ENCODE data around the gene KLHL20.
A peak's percentile ranks its signal among the peaks of the same experiment; 100 is the strongest.
"Not testable (repeated sequence)": the region's sequence is repeated elsewhere in the genome, so short reads cannot be mapped to it uniquely, and the experiment has no call there.

KLHL20 gene

DNA sequence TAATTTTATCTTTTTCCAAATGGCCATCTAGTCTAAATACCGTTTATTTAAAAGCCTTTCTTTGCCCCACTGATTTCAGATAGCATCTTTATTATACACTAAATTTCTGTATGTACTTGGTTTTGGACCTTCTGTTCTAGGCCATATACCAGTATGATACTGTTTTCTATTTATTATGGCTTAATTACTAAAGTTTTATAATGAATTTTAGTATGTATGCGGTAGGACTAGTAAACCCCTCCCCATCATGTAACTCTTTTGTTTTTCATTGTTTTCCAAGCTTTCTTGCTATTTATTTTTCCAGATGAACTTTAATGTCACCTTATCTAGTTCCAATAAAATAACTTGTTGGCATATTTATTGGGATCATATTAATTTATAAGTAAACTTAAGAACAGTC is 29.9 kb downstream of the KLHL20 start:
- no peak for DNase-seq (ENCODE audit: low read depth in 2 of 3, low spot score in 1 of 3)

DNA sequence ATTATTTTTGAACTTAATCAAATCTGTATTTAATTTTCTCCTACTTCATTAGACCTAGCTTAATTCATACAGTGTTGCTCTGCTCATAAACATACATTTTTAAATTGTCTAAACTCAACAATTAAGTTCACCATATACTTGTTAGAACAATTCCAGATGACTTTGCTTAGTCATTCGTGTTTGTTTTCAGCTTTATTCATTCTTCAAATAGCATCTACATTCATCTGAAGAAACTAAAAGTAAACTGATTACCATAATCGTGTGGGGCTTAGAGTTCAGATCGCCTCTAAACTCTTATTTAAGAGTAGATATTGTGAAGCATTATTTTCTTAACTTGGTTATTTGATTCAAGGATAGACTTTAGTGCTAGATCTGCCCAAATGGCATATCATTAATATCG is 34.4 kb downstream of the KLHL20 start:
- DNase-seq (ENCODE audit: low read depth in 2 of 3, low spot score in 1 of 3) = no peak

DNA sequence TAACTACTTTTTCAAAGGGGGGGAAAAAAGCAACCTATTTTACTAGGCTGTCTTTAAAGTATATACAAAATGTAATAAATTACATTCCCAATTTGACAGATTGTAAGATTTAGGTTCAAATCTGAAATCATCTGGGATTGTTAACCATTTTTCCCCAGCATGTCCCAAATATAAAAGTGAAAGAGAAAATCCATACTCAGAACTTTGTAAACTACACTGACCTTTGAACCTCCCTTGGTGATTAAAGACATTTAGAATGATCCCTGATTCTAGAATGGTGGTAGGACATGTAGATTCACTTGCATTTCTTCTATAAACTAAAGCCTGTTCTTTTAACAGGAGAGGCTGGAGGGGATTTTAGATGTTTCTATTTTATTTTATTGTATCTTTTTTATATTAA is 39.0 kb downstream of the KLHL20 start:
- DNase-seq (ENCODE audit: low read depth in 2 of 3, low spot score in 1 of 3) = no peak

DNA sequence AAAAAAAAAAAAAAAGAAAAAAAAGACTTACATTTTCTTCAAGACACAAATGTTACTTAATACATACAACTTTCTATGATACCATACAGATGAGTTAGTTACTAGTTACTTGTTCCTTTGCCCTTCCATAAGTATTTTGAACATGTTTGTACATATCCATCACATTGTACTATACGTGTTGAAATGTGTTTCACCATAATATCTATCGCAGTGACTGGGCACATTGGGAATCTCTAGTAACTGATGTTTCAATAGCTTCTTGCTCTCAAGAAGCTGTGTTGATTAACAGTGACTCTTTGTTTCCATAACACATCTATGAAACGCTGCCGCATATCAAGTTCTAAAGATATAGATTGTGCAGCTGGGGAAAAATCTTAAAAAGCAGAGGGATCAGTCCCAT is 42.9 kb downstream of the KLHL20 start:
- no peak for DNase-seq (ENCODE audit: low read depth in 2 of 3, low spot score in 1 of 3)

DNA sequence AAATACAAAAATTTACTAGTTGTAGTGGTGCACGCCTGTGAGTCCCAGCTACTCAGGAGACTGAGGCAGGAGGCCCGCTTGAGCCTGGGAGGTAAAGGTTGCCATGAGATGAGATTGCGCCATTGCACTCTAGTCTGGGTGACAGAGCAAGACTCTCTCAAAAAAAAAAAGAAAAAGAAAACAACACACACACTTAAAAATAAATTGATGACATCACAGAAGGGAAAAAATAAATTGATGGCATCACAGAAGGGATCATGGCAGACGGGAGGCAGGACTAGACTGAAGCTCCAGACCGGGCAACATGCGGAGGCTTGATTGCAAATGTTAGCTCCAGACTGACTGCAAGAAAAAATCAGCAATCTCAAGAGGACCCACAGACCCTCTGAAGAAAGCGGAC is 43.3 kb downstream of the KLHL20 start:
- DNase-seq (ENCODE audit: low read depth in 2 of 3, low spot score in 1 of 3) = no peak

DNA sequence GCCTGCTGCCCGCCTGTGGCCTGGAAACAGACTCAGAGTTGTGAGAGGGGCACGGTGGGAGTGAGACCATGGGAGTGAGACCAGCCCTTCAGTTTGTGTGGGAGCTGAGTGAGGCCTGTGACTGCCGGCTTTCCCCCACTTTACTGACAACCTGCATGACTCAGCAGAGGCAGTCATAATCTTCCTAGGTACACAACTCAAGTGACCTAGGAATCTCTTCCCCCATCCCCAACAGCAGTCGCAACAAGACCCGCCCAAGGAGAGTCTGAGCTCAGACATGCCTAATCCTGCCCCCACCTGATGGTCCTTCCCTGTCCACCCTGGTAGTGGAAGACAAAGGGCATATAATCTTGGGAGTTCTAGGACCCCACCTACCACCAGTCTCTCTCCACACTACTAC is 44.2 kb downstream of the KLHL20 start:
- no peak for DNase-seq (ENCODE audit: low read depth in 2 of 3, low spot score in 1 of 3)

DNA sequence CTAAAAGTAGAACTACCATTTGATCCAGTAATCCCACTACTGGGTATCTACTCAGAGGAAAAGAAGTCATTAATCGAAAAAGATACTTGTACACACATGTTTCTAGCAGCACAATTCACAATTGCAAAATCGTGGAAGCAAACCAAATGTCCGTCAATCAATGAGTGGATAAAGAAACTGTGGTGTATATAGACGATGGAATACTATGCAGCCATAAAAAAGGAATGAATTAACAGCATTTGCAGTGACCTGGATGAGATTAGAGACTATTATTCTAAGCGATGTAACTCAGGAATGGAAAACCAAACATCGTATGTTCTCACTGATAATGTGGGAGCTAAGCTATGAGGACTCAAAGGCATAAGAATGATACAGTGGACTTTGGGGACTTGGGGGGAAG is 49.5 kb downstream of the KLHL20 start:
- not testable (repeated sequence) for DNase-seq (ENCODE audit: low read depth in 2 of 3, low spot score in 1 of 3)

DNA sequence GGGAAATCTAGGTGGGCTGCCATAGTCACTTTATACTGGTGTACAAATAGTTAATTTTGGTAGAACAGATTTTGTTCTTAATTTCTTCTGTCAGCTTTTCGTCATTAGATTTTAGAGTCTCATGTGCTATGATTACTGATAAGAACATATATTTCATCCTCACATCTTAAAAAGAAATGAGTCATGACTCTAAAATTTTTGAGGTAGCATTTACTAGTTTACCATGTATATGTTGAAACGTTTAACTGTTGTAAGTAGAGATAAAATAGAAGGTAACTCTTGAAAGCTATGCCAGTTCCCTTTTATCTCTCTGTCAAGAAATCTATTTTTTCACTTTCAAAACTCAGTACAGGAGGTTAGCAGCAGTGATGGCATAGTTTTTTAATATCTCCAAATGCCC is 53.4 kb downstream of the KLHL20 start:
- DNase-seq (ENCODE audit: low read depth in 2 of 3, low spot score in 1 of 3) = no peak

DNA sequence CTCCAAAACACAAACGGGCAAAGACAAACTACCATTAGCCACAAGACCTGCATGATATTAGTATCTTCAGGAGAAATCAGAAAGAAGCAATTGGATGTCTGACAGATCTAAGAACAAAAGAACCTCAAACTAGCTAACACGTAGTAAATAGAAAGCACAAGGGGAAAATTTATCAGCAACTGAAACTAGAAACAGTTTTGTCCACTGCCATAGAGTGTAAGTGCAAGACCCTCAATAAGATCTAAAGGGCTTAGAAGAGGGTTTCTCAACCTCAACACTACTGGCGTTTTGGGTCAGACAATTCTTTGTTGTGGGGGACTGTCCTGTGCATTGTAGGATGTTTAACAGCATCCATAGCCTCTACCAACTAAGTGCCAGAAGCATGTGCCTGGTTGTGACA is 54.0 kb downstream of the KLHL20 start:
- DNase-seq (ENCODE audit: low read depth in 2 of 3, low spot score in 1 of 3) = no peak

DNA sequence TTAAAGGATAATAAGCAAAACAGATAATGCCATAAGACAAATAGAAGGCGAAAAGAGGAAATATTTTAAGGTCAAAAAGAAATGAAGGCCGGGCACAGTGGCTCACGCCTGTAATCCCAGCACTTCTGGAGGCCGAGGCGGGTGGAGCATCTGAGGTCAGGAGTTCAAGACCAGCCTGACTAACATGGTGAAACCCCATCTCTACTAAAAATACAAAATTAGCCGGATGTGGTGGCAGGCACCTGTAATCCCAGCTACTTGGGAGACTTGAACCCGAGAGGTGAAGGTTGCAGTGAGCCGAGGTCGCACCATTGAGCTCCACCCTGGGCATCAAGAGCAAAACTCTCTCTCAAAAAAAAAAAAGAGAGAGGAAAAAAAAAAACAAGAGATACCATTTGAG is 55.5 kb downstream of the KLHL20 start:
- not testable (repeated sequence) for DNase-seq (ENCODE audit: low read depth in 2 of 3, low spot score in 1 of 3)

DNA sequence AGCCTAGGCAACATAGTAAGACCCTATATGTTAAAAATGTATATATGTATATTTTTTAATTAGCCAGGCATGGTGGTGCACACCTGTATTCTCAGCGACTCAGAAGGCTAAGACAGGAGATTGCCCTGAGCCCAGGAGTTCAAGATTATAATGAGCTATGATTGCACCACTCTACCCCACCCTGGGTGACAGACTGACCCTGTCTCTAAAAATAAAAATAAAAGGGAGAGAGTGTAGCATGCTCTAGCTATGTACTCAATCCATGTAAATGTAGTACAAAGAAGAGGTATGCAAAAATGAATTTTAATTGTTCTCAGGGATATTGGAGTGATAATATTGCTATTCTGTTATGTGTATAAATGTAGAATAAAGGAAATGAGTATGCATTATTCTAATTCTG is 56.8 kb downstream of the KLHL20 start:
- no peak for DNase-seq (ENCODE audit: low read depth in 2 of 3, low spot score in 1 of 3)

DNA sequence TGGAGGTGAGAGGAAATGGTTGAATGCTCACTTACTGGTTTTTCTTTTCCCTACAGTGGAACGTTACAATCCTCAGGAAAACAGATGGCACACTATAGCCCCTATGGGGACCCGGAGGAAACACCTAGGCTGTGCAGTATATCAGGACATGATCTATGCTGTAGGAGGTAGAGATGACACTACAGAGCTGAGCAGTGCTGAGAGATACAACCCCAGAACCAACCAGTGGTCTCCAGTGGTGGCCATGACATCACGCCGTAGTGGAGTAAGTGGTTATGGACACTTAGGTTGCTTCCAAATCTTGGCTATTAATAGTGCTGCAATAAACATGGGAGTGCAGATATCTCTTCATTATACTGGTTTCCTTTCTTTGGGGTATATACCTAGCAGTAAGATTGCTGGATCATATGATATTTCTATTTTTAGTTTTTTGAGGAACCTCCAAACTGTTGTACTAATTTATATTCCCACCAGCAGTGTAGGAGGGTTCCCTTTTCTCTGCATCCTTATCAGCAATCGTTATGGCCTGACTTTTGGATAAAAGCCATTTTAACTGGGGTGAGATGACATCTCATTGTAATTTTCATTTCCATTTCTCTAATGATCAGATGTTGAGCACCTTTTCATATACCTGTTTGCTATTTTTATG is 60.9 kb downstream of the KLHL20 start:
- no peak for DNase-seq (ENCODE audit: low read depth in 2 of 3, low spot score in 1 of 3)

DNA sequence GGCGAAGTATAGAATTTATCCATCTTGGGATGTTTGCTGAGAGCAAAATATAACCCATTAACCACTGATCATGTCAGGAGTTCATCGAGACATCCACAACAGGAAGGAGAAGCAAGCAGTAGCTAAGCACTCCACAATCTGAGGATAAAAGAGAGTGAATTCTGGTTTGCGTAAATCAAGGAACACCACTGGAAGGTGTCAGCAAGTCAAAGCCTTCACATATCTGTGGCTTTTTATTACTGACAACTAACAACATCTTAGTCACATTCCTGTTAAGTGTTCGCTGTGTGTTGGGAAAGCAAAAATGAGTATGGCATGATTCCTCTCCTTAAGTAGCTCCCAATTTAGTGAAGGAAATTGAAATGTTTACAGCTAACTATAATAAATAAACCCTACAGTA is 65.2 kb downstream of the KLHL20 start:
- no peak for DNase-seq (ENCODE audit: low read depth in 2 of 3, low spot score in 1 of 3)

DNA sequence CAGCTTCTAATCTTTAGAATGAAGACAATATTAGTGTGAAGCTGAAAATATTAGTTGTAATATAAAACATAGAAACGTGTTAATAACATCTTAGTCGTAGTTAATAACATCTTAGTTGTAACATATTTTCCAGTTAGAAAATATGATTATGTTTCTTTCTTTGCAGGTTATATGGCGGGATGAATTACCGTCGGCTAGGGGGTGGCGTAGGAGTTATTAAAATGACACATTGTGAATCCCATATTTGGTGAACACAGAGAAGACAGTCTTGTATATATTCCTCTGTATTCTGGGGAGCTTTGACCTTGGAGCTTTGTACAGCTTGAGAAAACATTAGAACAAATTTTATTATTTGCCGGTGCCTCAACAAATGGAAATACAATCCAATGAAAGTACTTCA is 70.2 kb downstream of the KLHL20 start:
- DNase-seq (ENCODE audit: low read depth in 2 of 3, low spot score in 1 of 3) = no peak

DNA sequence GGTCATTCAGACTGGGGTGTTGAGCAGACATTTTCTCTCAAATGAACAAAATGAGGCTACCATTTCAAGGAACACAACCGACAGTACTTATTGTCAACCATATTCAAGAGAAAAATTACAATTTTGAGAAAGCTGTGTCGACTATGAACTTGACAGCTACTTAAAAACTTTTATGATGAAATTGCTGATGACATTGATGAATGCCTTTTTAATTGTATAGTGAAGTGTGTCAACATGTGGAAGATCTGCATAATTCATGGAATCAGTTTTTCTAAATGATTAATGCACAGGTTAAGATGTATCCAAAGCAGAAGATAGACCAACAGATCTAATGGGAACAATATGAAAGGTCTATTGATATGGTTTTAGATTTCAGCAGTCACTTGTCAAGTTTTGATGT is 75.1 kb downstream of the KLHL20 start:
- no peak for DNase-seq (ENCODE audit: low read depth in 2 of 3, low spot score in 1 of 3)

DNA sequence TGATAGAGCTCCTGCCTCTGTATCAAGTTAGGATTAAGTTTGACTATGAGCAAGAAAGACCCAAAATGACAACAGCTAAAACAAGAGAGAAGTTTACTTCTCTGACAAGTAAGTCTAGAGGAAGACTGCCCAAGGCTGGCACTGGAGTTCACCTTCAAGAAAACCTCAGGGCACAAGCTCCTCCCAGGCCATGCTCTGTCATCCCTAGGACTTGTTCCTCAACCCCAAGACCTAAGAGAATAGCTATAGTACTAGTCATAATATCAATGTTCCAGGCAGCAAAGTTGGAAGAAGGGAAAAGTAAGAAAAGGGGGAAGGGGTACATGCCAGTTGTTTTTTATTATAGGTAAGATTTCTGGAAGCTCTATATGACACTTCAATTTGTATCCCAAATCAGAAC is 83.3 kb downstream of the KLHL20 start:
- no peak for DNase-seq (ENCODE audit: low read depth in 2 of 3, low spot score in 1 of 3)

DNA sequence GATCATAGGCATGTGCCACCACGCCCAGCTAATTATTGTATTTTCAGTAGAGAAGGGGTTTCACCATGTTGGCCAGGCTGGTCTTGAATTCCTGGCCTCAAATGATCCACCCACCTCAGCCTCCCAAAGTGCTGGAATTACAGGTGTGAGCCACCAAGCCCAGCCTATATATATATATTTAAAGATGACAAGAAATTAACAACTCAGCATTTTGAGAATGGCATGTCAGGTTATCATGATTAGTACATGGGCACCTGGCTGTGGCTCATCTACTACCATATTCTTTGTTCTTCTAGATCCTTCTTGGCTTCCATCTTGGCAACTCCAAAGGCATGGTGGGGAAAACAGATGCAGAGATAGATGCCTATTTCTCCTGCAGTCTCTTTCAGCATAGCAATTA is 85.2 kb downstream of the KLHL20 start:
- DNase-seq (ENCODE audit: low read depth in 2 of 3, low spot score in 1 of 3) = not testable (repeated sequence)

DNA sequence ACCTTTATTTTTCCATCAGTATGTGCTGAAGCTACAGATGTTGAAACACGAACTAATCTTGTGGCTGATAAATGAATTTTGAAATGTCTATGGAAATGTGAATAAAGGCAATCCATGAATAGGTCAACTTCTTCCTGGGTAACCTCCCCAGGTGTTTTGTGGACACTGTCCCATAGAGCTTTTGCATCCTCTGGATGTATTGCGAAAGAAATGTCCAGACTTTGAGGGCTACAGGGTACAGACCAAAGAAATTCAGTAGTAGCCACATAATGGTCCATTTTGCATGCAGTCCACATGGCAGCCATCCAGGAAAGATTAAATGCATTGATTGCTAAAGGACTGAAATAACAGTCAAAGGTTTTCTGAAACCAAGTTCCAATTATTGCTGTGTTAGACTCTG is 88.2 kb downstream of the KLHL20 start:
- DNase-seq (ENCODE audit: low read depth in 2 of 3, low spot score in 1 of 3) = no peak

DNA sequence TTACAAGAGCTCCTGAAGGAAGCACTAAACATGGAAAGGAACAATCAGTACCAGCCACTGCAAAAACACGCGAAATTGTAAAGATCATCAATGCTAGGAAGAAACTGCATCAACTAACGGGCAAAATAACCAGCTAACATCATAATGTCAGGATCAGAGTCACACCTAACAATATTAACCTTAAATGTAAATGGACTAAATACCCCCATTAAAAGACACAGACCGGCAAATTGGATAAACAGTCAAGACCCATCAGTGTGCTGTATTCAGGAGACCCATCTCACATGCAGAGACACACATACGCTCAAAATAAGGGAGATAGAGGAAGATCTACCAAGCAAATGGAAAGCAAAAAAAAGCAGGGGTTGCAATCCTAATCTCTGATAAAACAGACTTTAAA is 98.9 kb downstream of the KLHL20 start:
- DNase-seq (ENCODE audit: low read depth in 2 of 3, low spot score in 1 of 3) = not testable (repeated sequence)

DNA sequence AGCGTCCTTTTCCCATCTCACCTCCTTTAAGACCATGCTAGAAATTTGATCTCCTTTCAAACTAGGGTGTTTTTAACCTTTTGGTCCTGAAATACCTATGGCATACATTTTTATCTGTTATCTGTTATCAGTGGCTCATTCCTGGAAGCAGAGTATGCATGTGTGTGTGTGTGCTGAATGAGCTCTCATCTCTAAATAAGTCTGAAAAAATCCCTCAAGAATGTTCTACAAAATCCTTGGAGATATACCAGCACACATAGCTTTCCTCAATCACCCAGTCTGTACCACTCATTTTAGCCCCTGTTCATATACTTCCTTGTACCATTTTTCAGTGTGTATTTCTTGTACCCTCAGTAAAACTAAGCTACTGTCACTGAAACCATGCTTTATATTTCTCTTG is 103.7 kb downstream of the KLHL20 start:
- DNase-seq (ENCODE audit: low read depth in 2 of 3, low spot score in 1 of 3) = no peak

DNA sequence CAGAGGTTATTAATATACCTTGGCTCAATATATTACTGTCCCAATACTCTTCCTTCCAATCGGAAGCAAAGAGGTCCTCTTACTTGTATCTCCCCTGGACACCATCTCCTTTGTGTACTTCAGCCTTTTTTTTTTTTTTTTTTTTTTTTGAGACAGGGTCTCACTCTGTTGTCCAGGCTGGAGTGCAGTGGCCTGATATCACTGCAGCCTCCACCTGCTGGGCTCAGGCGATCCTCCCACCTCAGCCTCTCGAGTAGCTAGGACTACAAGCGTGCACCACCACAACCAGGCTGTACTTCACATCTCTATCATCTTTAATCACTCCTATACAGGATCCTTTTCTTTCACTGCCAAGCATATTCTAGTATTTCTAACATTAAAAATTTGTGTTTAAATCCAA is 106.9 kb downstream of the KLHL20 start:
- DNase-seq (ENCODE audit: low read depth in 2 of 3, low spot score in 1 of 3) = no peak

DNA sequence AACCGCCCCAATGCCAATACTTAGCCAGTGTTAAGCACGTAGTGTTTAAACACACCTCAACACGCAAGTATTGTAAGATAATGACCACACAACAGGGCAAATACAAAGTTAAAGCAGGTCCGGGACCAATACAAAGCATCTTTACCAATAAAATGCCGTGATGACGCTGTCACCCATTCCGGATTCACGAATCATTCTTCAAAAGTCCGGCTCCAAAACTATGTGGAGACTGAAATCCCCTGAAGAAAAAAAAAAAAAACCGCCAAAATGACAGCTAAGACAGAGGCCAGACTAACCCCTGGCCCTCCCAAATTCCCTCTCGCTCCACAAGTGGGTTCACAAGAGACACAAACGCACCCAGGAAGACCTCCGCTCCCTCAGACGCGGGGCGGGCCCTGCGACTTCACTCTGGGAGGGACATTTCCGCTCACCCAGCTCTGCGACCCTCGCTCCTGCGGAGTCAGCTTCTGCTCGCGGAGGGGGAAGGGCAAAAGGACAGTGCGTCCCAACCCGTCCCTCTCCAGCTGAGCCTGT is 109.1 kb downstream of the KLHL20 start:
- DNase-seq (ENCODE audit: low read depth in 2 of 3, low spot score in 1 of 3) = peak in 1 of 3 donors; percentile 7

DNA sequence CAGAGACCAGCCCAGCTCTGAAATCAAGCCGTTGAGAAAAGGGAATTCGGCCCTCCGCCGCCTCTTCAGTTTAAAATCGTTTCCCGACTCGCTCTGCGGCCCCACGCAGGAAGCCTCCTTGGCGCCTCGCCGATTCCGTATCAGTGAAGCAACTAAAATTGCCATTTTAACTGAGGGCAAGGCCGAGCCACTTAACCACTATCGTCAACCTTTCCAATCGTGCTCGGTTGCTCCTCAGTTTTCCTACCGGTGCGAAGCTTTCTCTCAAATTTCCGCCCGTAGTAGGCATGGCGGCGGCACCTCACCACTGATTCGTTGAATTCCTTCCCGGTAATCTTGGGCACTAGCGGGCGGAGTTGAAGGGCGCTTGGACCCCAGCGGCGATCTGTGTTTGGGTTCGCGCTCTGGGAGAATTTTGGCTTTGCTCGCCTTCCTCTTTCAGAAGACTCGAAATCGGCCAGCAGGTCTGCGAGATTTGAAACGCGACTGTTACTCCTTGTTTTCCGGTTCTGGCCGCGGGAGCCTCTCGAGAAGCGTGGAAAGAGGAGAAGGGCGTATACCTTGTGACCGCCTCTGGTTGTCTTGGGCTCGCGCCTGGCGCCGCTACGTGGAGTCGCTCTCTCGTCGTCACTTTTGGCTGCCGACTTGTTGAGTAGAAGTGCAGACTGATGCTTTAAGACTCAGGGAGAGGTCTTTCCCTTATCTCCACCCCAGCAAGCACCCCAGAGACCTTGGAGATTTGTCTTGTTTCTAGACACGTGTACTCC is 109.7 kb downstream of the KLHL20 start, which contains the start of the genes CENPL and DARS2:
Gene CENPL (minus strand): TSS at position 569 of the 767 bp plus-strand sequence. CDS start 13,584 bp downstream, outside the sequence.
Gene DARS2 (plus strand): TSS at position 359 of the 767 bp plus-strand sequence. CDS start 557 bp downstream, outside the sequence.
- peak; percentile 84 to 90 (median 89) for DNase-seq (ENCODE audit: low read depth in 2 of 3, low spot score in 1 of 3)
